ENCODE results near the gene ABCB10. TPM values are rescaled to one million over a fixed set of nuclear protein-coding genes. Genes with fewer than 3 reads are reported as not detected.

Gene ABCB10
- total RNA-seq, 1 experiment from 2014 or later = 19.2 TPM

DNA sequence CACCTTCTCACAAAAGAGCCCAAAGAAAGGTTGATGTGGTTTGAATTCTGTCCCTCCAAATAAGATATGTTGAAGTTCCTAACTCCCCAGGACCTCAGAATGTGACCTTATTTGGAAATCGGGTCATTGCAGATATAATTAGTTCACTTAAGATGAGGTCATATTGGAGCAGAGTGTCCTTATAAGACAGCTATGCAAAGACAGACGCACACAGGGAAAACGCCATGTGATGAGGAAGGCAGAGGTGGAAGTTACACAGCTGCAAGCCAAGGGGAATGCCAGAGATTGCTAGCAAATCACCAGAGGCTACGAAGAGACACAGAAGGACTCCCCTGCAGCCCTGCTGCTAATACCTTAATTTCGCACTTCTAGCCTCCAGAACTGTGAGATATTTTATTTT lies 5.2 kb upstream of the ABCB10 start:
- DNase-seq (ENCODE audit: low read depth, low spot score) (no peak), ATAC-seq (no peak)
- BruUV-seq (replicated peaks) = no TSS peak
- TF ChIP-seq TCF7L2 (IDR thresholded peaks at IDR 0.05; ENCODE audit: low read depth, low read length) (no peak), POLR2AphosphoS5 (IDR thresholded peaks at IDR 0.05; ENCODE audit: low read depth, low read length) (no peak), SIN3A (IDR thresholded peaks at IDR 0.05; ENCODE audit: borderline replicate concordance, insufficient read depth, low read depth, low read length) (no peak)
- TF ChIP-seq, protein P1, sequence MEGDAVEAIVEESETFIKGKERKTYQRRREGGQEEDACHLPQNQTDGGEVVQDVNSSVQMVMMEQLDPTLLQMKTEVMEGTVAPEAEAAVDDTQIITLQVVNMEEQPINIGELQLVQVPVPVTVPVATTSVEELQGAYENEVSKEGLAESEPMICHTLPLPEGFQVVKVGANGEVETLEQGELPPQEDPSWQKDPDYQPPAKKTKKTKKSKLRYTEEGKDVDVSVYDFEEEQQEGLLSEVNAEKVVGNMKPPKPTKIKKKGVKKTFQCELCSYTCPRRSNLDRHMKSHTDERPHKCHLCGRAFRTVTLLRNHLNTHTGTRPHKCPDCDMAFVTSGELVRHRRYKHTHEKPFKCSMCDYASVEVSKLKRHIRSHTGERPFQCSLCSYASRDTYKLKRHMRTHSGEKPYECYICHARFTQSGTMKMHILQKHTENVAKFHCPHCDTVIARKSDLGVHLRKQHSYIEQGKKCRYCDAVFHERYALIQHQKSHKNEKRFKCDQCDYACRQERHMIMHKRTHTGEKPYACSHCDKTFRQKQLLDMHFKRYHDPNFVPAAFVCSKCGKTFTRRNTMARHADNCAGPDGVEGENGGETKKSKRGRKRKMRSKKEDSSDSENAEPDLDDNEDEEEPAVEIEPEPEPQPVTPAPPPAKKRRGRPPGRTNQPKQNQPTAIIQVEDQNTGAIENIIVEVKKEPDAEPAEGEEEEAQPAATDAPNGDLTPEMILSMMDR (IDR thresholded peaks at IDR 0.05) = no peak
- TF ChIP-seq, protein P2, sequence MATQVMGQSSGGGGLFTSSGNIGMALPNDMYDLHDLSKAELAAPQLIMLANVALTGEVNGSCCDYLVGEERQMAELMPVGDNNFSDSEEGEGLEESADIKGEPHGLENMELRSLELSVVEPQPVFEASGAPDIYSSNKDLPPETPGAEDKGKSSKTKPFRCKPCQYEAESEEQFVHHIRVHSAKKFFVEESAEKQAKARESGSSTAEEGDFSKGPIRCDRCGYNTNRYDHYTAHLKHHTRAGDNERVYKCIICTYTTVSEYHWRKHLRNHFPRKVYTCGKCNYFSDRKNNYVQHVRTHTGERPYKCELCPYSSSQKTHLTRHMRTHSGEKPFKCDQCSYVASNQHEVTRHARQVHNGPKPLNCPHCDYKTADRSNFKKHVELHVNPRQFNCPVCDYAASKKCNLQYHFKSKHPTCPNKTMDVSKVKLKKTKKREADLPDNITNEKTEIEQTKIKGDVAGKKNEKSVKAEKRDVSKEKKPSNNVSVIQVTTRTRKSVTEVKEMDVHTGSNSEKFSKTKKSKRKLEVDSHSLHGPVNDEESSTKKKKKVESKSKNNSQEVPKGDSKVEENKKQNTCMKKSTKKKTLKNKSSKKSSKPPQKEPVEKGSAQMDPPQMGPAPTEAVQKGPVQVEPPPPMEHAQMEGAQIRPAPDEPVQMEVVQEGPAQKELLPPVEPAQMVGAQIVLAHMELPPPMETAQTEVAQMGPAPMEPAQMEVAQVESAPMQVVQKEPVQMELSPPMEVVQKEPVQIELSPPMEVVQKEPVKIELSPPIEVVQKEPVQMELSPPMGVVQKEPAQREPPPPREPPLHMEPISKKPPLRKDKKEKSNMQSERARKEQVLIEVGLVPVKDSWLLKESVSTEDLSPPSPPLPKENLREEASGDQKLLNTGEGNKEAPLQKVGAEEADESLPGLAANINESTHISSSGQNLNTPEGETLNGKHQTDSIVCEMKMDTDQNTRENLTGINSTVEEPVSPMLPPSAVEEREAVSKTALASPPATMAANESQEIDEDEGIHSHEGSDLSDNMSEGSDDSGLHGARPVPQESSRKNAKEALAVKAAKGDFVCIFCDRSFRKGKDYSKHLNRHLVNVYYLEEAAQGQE (IDR thresholded peaks at IDR 0.05; ENCODE audit: insufficient read depth in 1 of 2, low read depth in 2 of 2, low read length in 1 of 2) = no peak
- peaks cover 3% of the 10 kb centered on the region; the same call in 1 of the 2 replicates for H3K4me1 ChIP-seq (ENCODE audit: control insufficient read depth, insufficient read depth, low read length)
- ChIA-PET CTCF (no interaction called here), POLR2A (no interaction called here)
- no peak overlapping the region for H3K4me3 ChIP-seq (ENCODE audit: low read depth in 2 of 2, low read length in 2 of 2)
- no peaks in the 10 kb centered on the region for H3K27me3 ChIP-seq (ENCODE audit: control insufficient read depth, insufficient read depth, low read length)
- no peaks in the 10 kb centered on the region for H3K9me3 ChIP-seq (ENCODE audit: control insufficient read depth, insufficient read depth, low read depth, low read length)
- intact Hi-C loops (cut with micrococcal nuclease; ENCODE audit: unreplicated experiment) = no loop called here
- H3K27ac ChIP-seq (ENCODE audit: low read length) = no peak overlapping the region
- in situ Hi-C loops (cut with HindIII; ENCODE audit: low pct_unique_long_range_greater_than_20kb, low sequenced_read_pairs) = no loop called here
- H3K36me3 ChIP-seq (ENCODE audit: control insufficient read depth, insufficient read depth, low read length) = no peaks in the 10 kb centered on the region

DNA sequence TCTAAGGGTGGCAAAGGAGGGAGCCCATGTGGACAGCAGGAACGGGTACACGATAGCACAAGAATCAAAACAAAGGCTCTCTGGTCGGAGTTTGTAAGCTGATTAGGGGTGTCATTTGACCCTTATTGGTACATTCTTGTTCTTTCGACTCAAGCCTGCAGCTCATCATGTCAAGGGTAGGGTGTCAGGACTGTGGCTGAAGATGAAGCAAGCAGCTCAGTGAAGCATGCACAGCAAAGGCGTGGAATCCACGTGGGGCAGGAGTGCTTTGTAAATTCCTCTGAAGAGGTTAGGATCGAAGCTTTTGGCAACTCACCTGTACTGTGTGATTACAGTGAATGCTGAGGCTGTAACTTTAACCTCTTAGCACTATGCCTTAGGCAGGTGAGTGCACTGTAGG lies 4.7 kb upstream of the ABCB10 start:
- POLR2A ChIA-PET = no interaction called here
- no peak overlapping the region for H3K27ac ChIP-seq (ENCODE audit: low read length)
- ATAC-seq (no peak), DNase-seq (ENCODE audit: low read depth, low spot score) (no peak)
- CTCF ChIA-PET = no interaction called here
- TF ChIP-seq, protein P1 (IDR thresholded peaks at IDR 0.05) = no peak
- TF ChIP-seq SIN3A (IDR thresholded peaks at IDR 0.05; ENCODE audit: borderline replicate concordance, insufficient read depth, low read depth, low read length) = no peak
- TF ChIP-seq, protein P2 (IDR thresholded peaks at IDR 0.05; ENCODE audit: insufficient read depth in 1 of 2, low read depth in 2 of 2, low read length in 1 of 2) = no peak
- no peak for TF ChIP-seq POLR2AphosphoS5 (IDR thresholded peaks at IDR 0.05; ENCODE audit: low read depth, low read length)
- TF ChIP-seq TCF7L2 (IDR thresholded peaks at IDR 0.05; ENCODE audit: low read depth, low read length) = no peak
- intact Hi-C loops (cut with micrococcal nuclease; ENCODE audit: unreplicated experiment) (no loop called here), in situ Hi-C loops (cut with HindIII; ENCODE audit: low pct_unique_long_range_greater_than_20kb, low sequenced_read_pairs) (no loop called here)
- no peaks in the 10 kb centered on the region for H3K27me3 ChIP-seq (ENCODE audit: control insufficient read depth, insufficient read depth, low read length)
- no peaks in the 10 kb centered on the region for H3K36me3 ChIP-seq (ENCODE audit: control insufficient read depth, insufficient read depth, low read length)
- H3K4me3 ChIP-seq (ENCODE audit: low read depth in 2 of 2, low read length in 2 of 2) = no peak overlapping the region
- BruUV-seq (replicated peaks) = no TSS peak
- H3K4me1 ChIP-seq (ENCODE audit: control insufficient read depth, insufficient read depth, low read length) = peaks cover 3% of the 10 kb centered on the region; the same call in 1 of the 2 replicates
- H3K9me3 ChIP-seq (ENCODE audit: control insufficient read depth, insufficient read depth, low read depth, low read length) = no peaks in the 10 kb centered on the region
